GM18907 (cell line): ENCODE data around the gene PEX19.
"Not testable (repeated sequence)": the region's sequence is repeated elsewhere in the genome, so short reads cannot be mapped to it uniquely, and the experiment has no call there.

Source experiments
- ATAC-seq: cut with Tn5 transposase; IDR thresholded peaks from one replicate; pipeline ENCODE4 v1.9.1; 2021; ENCODE audit warnings: mild to moderate bottlenecking, moderate library complexity; ENCODE audit not compliant: unreplicated experiment

Gene PEX19, protein sequence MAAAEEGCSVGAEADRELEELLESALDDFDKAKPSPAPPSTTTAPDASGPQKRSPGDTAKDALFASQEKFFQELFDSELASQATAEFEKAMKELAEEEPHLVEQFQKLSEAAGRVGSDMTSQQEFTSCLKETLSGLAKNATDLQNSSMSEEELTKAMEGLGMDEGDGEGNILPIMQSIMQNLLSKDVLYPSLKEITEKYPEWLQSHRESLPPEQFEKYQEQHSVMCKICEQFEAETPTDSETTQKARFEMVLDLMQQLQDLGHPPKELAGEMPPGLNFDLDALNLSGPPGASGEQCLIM

DNA sequence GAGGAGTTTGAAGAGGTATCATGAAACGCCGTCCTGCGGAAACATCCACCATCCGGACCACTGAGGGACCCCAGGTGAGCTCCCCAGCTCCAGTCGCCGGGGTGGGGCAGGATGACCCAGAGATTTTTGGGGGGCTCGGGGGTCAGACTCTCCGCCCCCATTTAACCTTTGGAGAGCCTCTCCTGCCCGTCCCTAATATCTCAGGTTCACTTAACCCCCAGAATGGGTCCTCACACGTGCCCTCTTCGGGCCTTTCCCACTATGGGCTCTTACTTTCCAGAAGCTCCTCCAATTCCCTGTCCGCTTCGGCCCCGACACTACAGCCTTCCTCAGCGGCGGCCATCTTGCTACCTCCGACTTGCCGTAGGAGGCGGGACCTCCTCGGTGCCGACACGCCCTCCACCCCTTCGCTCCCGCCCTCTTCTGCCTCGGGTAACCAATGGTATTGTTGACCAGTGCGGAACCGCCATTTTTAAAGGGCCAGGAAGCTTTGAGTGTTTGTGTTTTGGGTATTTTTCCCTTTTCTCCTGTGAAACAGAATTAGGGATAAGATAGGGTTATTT lies at the start of gene PEX19:
TSS of gene PEX19 (minus strand) at position 352 of the 563 bp plus-strand sequence. CDS start at position 343, 9 bp downstream.
- ATAC-seq = peak; percentile 97

DNA sequence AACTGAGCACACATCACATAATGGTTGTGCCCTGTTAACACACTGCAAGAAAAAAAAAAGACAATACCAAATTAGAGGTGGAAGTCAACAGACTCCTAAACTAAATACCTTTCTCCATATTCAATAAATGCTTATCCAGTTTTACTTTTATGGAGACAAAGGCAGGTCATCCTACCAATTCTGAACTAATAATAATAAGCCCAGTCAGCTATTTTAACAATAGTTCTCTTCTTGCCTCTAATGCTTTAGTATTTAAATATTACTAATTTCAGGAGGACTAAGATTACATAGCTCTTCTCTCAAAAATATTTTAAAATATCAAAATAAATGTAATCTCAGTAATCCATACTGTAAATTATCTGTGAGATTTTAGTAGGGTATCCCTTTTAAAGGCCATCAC lies 47.6 kb upstream of the PEX19 start:
- no peak for ATAC-seq

DNA sequence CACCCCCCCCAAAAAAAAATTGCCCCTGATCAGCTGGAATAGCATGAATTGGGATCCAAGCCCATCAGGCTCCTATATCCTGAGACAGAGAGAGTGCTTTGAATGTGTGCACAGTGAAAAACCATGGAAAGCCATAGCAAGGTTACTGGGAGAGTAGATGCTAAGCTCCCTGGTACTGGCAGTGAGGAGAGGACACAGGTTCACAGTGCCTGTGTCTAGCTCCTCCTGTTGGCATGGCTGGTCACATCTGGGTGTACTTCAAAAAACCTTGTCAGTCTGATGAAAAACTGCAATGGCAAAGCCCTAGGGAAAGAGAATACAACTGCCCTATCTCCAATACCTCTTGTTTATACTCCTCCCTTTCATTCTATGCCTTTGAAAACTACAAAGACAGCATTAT lies 45.2 kb upstream of the PEX19 start:
- ATAC-seq = no peak

DNA sequence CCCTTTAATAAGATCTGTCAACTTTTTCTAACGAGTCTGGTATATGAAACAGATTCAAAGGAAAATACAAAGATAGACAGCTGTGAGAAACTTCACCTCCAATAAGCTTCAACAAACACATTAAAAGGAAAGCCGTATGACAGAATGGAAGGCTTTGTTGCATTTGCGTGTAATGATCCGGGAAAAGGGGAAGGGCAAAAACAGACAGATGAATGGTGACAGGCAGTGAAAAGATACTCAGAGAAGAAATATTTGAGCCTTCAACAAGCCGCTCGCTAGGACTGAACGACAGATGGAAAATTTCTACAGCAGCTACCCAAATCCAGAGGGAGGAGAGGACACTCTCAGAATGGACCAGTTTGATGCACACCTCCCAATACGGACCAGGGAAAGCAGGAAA lies 43.3 kb upstream of the PEX19 start:
- no peak for ATAC-seq

DNA sequence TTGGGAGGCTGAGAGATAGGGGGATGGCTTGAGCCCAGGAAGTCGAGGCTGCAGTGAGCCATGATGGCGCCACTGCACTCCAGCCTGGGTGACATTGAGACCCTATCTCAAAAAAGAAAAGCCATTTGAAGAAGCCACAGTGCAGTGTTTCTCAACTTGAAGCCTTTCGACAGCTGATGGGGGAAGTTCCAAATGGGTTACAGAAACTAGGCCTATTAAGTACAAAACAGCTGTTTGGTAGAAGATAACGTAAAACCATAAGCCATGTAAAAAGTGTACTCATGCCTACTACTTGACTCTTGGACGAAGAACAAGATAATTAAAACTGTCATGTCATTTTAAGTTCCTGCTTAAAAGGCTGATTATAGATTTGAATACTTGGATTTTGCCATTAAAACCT lies 41.5 kb upstream of the PEX19 start:
- no peak for ATAC-seq

DNA sequence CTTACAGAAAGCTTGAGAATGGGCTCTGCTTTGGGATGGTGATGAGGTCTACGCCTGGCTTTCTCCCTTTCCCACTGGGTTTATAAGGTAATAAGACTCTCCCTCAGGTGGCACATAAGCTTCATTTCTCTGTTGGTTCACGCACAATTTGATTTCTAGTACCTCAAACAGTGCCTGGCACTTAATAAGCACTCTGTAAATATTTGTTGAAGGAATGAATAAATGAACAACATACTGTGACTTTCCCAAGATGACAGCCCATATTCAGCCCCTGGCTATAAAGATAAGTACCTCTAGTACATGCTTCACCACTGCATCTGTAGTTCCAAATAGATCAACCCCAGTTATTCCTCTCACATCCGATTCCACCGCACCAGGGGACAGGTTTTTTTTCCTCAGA lies 40.3 kb upstream of the PEX19 start:
- no peak for ATAC-seq

DNA sequence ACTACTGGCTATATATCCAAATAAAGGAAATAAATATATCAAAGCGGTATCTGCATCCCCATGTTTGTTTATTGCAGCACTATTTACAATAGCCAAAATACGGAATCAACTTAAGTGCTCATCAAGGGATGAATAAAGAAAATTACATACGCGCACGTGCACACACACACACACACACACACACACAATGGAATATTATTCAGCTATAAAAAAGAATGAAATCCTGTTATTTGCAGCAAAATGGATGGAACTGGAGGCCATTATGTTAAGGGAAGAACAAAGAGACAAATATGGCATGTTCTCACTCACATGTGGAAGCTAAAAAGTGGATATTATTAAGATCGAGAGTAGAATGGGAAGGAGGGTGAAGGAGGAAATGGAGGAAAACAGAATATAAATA lies 37.9 kb upstream of the PEX19 start:
- ATAC-seq = no peak

DNA sequence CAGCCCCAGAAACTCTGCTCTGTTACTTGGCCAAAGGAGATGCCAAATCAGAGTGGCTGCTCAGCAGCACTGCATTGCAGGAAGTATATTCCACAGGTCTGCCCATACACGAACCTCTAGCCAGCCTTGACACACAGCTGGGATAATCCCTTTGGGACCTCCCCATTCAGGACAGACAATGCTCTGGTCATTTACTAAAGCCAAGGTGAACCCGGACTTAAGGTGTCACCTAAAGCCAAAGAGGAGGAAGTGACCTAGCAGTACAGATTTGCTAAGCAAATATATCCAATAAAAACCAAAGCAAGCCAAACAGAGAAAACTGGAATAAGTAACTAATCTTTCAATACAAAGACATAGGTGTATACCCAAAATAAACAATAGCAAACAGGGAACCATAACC lies 30.4 kb upstream of the PEX19 start:
- no peak for ATAC-seq

DNA sequence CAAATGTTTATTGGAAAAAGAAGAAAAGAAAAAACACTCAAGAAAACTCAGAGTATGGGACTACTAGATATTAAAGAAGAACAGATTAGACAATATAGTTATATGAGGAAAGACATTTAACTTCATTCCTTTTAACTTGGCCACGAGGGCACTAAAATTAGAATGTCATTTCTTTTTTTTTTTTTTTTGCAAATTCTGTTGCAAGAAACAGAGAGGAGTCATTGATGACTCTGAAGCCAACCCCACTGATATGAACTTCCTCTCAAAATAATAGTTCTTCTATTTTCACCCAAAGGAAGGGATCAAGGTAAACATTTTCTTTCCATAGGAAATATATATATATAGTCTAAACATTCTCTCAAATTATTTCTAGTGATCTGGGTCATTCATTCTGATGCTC lies 24.6 kb upstream of the PEX19 start:
- ATAC-seq = no peak

DNA sequence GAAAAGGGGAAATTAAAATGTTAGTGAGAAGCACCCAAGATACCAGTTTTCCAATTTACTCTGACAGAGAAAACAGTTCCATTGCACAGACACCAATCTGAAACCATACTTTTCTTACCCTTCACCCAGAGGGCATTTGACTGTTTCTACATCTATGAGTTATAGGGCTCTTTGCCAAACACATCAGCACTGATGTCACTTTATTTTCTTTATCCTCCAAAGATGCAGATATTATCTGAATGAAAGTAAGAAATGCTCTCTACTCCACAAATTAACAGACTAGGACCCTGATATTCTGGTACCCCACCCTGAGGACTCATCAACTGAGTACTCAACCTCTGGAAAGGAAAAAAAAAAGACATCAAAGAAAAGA lies 24.2 kb upstream of the PEX19 start:
- no peak for ATAC-seq

DNA sequence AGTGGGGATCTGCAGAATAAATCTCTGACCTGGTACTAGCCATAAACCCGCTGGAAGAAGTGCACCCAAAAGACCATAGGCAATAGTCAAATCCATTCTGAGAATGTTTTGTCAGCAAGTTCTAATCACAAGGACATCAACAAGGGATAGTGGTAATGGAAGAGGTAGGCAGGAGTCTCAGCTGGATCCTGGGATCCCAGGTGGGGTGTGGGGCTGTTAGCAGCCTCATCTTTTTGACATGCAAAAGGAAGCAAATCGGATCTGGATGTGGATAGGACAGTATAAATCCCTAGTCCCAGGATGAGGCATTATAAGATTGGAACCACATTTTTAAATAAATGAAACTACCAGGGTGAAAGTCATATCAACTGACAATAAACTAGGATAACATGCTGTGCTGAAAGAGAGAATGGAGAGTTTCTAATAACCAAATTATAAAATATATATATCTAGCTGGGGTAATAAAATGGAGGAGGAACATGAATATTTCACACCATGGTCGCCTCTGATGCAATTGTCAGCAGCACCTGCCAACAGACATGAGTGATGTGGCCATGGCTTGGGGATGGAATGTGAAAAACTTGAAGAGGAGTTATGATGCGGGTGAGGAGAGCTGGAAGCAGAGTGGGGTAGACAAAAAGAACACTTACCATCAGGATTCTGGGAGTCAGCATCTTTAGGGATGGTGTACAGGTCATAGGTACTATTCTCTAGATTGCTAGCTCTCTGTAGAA lies 23.7 kb upstream of the PEX19 start:
- no peak for ATAC-seq

DNA sequence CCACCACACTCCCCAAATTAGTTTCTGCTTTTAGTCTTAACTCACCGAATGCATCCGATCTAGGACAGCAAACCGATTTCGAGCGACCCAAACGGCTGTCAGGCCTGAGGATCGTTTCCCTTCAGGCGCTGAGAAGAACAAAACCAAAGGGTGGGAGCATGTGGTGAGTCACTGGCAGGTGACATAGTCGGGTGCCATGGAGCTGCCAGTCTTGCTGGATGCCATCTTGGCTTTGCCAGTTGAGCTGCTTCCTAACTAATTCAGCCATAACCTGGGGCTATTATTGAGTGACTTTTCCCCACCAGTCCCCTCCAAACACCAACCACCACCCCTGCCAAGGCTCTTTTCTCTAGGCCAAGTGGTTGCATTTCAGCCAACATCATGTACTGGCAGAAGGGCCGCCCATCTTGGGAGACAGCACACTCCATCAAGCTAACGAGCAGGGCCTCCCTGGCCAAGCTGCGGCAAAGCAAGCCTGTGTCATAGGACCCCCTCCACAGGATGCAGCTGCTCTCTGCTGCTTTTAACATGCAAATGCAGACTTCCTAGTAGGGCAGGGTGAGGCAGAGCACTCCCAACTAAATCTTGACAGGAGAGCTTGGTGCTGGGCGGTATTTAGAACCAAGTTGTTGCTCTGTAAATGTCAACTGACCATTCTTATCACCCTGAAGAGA lies 22.3 kb upstream of the PEX19 start:
- no peak for ATAC-seq

DNA sequence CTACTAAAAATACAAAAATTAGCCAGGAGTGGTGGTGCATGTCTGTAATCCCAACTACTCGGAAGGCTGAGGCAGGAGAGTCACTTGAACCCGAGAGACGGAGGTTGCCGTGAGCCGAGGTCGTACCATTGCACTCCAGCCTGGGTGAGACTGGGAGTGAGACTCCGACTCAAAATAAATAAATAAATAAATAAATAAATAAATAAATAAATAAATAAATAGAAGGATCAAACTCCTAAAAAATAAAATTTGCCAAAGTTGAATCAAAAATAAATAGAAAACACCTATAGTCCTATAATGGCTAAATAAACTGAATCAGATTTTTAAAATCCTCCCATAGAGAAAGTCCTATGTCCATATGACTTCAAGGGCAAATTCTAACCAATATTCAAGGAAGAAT lies 15.2 kb upstream of the PEX19 start:
- ATAC-seq = no peak

DNA sequence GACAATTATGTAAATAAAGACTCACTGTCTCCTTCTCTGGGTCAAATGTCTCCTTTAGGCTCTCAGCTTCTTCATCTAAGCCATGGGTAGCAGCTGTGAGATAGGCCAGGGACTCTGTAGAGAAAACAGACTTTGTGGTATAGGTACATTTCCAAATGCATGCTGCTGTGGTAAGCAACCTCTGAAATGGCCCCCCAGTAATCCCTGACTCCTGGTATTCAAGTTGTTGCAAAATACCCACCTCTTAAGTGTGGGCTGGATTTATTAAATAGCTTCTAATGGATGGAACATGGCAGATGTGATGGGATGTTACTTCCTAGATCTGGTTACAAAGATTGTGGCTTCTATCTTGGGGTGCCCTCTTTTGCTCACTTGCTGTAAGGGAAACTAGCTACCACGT lies 11.1 kb upstream of the PEX19 start:
- ATAC-seq = no peak

DNA sequence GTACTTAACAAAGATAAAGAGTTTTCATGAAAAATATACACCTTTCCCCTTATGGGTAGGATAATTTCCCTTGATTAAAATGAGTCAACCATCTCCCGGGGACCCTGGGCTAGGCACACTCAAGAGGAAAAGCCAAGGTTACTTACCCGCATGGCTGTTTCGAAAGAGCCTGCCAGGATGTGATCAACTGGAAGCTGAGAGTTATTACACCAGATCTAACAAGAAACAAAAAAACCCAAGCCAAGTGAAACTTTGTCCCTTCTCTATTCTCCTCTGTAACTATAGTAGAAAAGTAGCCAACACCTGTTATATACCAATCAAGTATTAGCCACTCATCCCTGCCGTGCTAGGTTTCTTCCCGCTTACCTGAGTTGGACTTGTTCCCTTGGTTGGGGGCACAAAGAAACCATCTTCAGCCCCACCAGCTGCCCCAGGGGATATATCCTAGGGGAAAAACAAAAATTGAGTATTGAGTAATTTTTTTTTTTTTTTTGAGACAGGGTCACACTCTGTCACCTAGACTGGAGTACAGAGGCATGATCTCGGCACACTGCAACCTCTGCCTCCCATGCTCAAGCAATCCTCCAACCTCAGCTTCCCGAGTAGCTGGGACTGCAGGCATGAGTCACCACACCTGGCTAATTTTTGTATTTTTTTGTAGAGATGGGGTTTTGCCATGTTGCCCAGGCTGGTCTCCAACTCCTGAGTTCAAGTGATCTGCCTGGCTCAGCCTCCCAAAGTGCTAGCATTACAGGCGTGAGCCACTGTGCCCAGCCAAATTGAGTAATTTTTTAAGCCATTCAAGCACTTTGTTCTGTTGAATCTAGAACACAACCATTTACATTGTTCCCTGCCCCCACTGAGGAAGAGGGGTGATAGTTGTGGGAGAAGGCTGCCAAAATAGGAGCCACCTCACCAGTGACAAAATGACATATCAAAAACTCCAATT lies 8.4 kb upstream of the PEX19 start:
- ATAC-seq = no peak

DNA sequence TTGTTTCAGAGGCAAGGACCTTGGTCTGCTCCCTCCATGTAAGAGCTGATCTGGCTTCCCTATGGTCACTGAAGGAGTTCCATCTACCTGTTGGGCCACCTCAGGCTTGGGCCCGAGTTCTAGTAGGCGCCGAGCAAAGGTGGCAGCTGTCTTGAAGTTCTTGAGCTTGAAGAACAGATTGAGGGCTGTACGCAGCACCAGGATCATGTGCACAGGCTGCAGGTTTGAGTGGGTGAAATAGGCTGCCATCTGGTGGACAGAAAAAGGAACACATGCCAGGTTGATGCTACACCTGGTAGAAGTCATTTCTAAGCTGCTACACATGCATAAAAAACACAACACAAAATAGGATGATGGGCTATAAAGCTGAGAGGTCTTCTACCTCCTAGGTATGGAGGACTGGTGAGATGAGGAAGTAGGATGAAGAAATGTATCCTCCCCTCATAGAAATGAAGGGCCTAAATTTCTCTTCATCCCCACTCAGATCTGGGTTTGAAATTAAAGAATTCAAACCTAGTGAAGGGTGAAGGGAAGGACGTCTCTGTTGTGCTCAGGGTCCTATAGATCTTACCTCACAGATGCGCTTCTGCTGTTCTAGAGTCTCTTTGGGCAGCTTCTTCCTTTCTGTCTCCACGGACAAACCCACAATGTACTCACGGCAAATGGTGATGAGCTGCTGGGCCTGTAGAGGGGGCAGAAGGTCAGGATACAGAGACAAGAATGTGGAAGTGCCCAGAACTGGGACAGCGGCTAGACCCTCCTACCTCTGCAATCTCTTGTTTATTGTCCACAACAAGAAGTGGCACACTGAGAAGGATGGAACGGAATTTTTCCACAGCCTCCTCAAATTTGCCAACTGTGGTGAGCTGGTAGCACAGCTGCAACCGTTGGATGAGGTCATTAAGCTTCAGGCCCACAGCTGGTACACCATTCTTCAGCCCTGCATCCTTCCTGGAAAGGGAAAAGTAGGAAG lies 6.6 kb upstream of the PEX19 start:
- peak; percentile 76 for ATAC-seq

DNA sequence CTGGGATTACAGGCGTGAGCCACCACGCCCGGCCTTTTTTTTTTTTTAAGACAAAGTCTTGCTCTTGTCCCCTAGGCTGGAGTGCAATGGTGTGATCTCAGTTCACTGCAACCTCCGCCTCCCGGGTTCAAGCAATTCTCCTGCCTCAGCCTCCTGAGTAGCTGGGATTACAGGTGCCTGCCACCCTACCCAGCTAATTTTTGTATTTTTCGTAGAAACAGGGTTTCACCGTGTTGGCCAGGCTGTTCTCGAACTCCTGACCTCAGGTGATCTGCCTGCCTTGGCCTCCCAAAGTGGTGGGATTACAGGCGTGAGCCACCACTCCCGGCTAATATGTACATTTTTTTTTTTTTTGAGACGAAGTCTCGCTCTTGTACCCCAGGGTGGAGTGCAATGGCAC lies 2.8 kb upstream of the PEX19 start:
- not testable (repeated sequence) for ATAC-seq

DNA sequence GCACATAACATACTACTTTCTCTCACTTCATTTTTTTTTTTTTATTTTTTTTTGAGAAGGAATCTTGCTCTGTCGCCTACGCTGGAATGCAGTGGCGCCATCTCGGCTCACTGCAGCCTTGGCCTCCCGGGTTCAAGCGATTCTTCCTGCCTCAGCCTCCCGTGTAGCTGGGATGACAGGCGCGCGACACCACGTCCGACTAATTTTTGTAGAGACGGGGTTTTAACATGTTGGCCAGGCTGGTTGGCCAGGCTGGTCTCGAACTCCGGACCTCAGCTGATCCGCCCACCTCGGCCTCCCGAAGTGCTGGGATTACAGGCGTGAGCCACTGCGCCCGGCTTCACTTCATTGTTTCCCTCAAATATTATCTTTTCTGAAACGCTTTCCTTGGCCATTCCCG lies 573 bp upstream of the PEX19 start:
- no peak for ATAC-seq

DNA sequence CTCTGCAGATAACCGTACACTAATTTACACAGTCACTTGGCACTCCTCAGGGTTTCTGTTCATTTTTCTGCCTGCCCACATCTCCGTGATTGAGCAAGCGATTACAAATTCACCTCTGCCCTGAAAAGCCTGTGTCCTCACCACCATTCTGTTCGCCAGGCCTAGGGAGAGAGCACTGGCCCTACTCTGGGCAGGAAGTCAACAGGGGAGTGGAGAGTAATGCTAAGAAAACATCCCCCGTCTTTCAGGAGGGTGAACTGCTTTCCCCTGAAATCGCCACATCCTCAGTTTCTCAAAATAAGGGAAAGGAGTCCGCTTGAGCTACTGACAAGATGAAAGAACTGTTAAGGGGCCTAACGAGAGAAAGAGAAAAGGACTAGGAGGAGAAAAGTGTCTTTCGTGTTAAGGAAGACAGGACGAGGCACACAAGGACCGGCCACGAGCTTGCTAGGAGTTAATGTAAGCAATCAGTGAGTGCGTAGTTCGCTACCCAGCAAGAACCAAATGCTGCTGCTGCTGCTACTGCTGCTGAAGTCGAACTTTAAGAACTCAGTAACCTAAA lies 632 bp downstream of the PEX19 start:
- ATAC-seq = peak; percentile 27
